SK-N-SH treated with all-trans-retinoic acid at 6 μM for 48 hours (cell line): ENCODE data around the gene ZNF518A.

Source experiments
- ATAC-seq: fragments of 200-7000 bp; cut with Tn5 transposase; 3 replicates; pipeline ENCODE4 v1.9.1; 2020; ENCODE audit warnings: mild to moderate bottlenecking, moderate library complexity
- ARNTL ChIP-seq: fragments of 450-650 bp; formaldehyde crosslinking; IDR thresholded peaks from 2 replicates; pipeline ENCODE4 v1.5.0; 2020; ENCODE audit warnings: low read depth, mild to moderate bottlenecking, moderate library complexity, borderline replicate concordance
- BACH2 ChIP-seq: fragments of 250-450 bp; sonication (Bioruptor Pico); IDR thresholded peaks from 2 replicates; pipeline ENCODE4 v1.9.0; 2021; ENCODE audit warnings: mild to moderate bottlenecking, borderline replicate concordance
- CSDC2 ChIP-seq: fragments of 250-450 bp; sonication (Bioruptor Pico); IDR thresholded peaks from 2 replicates; pipeline ENCODE4 v1.5.0; 2020; ENCODE audit warnings: mild to moderate bottlenecking, moderate library complexity
- GLIS3 ChIP-seq: fragments of 250-450 bp; sonication (Bioruptor Pico); IDR thresholded peaks from 2 replicates; pipeline ENCODE4 v1.5.0; 2020; ENCODE audit warnings: mild to moderate bottlenecking, moderate library complexity
- ISL1 ChIP-seq: fragments of 250-450 bp; sonication (Bioruptor Pico); IDR thresholded peaks from 2 replicates; pipeline ENCODE4 v2.1.2; 2022; ENCODE audit warnings: mild to moderate bottlenecking, moderate library complexity
- OSR1 ChIP-seq: fragments of 250-450 bp; sonication (Bioruptor Pico); IDR thresholded peaks from 2 replicates; pipeline ENCODE4 v1.8.0; 2022; ENCODE audit warnings: moderate library complexity, mild to moderate bottlenecking, inconsistent platforms
- PPARA ChIP-seq: fragments of 250-450 bp; sonication (Bioruptor Pico); IDR thresholded peaks from 2 replicates; pipeline ENCODE4 v1.5.0; 2020; ENCODE audit warnings: mild to moderate bottlenecking, borderline replicate concordance
- RARB ChIP-seq: fragments of 250-450 bp; sonication (Bioruptor Pico); IDR thresholded peaks from 2 replicates; pipeline ENCODE4 v1.8.0; 2021; ENCODE audit warnings: mild to moderate bottlenecking, moderate library complexity
- SNAI2 ChIP-seq: fragments of 250-450 bp; sonication (Bioruptor Pico); IDR thresholded peaks from 2 replicates; pipeline ENCODE4 v1.5.0; 2020; ENCODE audit warnings: mild to moderate bottlenecking, moderate library complexity
- TCF4 ChIP-seq: fragments of 250-450 bp; sonication (Bioruptor Pico); IDR thresholded peaks from 2 replicates; pipeline ENCODE4 v1.8.0; 2021; ENCODE audit warnings: mild to moderate bottlenecking, moderate library complexity, borderline replicate concordance
- TOX ChIP-seq: fragments of 250-450 bp; sonication (Bioruptor Pico); IDR thresholded peaks from 2 replicates; pipeline ENCODE4 v1.8.0; 2021; ENCODE audit warnings: mild to moderate bottlenecking, moderate library complexity, borderline replicate concordance
- TSHZ2 ChIP-seq: fragments of 250-450 bp; sonication (Bioruptor Pico); IDR thresholded peaks from 2 replicates; pipeline ENCODE4 v1.5.0; 2020; ENCODE audit warnings: mild to moderate bottlenecking, moderate library complexity
- ZFP3 ChIP-seq: fragments of 250-450 bp; sonication (Bioruptor Pico); IDR thresholded peaks from 2 replicates; pipeline ENCODE4 v1.5.0; 2020; ENCODE audit warnings: mild to moderate bottlenecking, moderate library complexity
- ZFP30 ChIP-seq: fragments of 450-650 bp; formaldehyde crosslinking; IDR thresholded peaks from 2 replicates; pipeline ENCODE4 v1.5.0; 2022; ENCODE audit warnings: mild to moderate bottlenecking, moderate library complexity
- ZNF565 ChIP-seq: fragments of 450-650 bp; formaldehyde crosslinking; conservative IDR thresholded peaks from 2 replicates; pipeline ENCODE4 v1.5.0; 2020; ENCODE audit warnings: low read depth, mild to moderate bottlenecking, moderate library complexity
- ZNF70 ChIP-seq: fragments of 450-650 bp; formaldehyde crosslinking; IDR thresholded peaks from 2 replicates; pipeline ENCODE4 v1.5.0; 2020; ENCODE audit warnings: mild to moderate bottlenecking, moderate library complexity
- ZNF8 ChIP-seq: fragments of 450-650 bp; formaldehyde crosslinking; IDR thresholded peaks from 2 replicates; pipeline ENCODE4 v1.5.0; 2020; ENCODE audit warnings: mild to moderate bottlenecking, moderate library complexity
- TF ChIP-seq, protein P1 (sequence below): fragments of 250-450 bp; sonication (Bioruptor Pico); IDR thresholded peaks from 2 replicates; pipeline ENCODE4 v1.5.1; 2020; ENCODE audit warnings: low read depth, mild to moderate bottlenecking, moderate library complexity
- TF ChIP-seq, protein P2 (sequence below): fragments of 250-450 bp; sonication (Bioruptor Pico); IDR thresholded peaks from 2 replicates; pipeline ENCODE4 v1.5.1; 2021; ENCODE audit warnings: mild to moderate bottlenecking, moderate library complexity
- TF ChIP-seq, protein P3 (sequence below): fragments of 250-450 bp; sonication (Bioruptor Pico); IDR thresholded peaks from 2 replicates; pipeline ENCODE4 v1.8.0; 2021; ENCODE audit warnings: low read depth, mild to moderate bottlenecking, moderate library complexity, borderline replicate concordance

ZNF518A gene

GRCh38 chr10:96124230-96125141 lies 5.6 kb upstream of the ZNF518A start:
- TF ChIP-seq BACH2 (CRISPR knock-in tag) = no peak
- TF ChIP-seq ZNF70 (CRISPR knock-in tag) = no peak
- TF ChIP-seq ZNF8 = no peak
- no peak for TF ChIP-seq TOX (CRISPR knock-in tag)
- TF ChIP-seq ZFP30 (CRISPR knock-in tag) = no peak
- TF ChIP-seq ZFP3 (CRISPR knock-in tag) = no peak
- TF ChIP-seq, protein P1, sequence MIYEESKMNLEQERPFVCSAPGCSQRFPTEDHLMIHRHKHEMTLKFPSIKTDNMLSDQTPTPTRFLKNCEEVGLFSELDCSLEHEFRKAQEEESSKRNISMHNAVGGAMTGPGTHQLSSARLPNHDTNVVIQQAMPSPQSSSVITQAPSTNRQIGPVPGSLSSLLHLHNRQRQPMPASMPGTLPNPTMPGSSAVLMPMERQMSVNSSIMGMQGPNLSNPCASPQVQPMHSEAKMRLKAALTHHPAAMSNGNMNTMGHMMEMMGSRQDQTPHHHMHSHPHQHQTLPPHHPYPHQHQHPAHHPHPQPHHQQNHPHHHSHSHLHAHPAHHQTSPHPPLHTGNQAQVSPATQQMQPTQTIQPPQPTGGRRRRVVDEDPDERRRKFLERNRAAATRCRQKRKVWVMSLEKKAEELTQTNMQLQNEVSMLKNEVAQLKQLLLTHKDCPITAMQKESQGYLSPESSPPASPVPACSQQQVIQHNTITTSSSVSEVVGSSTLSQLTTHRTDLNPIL (CRISPR knock-in tag) = no peak
- no peak for TF ChIP-seq CSDC2 (CRISPR knock-in tag)
- no peak for TF ChIP-seq TSHZ2 (CRISPR knock-in tag)
- TF ChIP-seq SNAI2 (CRISPR knock-in tag) = no peak
- no peak for TF ChIP-seq OSR1 (CRISPR knock-in tag)
- TF ChIP-seq RARB (CRISPR knock-in tag) = no peak
- no peak for TF ChIP-seq ZNF565 (CRISPR knock-in tag)
- TF ChIP-seq ISL1 (CRISPR knock-in tag) = no peak
- no peak for TF ChIP-seq GLIS3 (CRISPR knock-in tag)
- TF ChIP-seq ARNTL = no peak
- TF ChIP-seq, protein P2, sequence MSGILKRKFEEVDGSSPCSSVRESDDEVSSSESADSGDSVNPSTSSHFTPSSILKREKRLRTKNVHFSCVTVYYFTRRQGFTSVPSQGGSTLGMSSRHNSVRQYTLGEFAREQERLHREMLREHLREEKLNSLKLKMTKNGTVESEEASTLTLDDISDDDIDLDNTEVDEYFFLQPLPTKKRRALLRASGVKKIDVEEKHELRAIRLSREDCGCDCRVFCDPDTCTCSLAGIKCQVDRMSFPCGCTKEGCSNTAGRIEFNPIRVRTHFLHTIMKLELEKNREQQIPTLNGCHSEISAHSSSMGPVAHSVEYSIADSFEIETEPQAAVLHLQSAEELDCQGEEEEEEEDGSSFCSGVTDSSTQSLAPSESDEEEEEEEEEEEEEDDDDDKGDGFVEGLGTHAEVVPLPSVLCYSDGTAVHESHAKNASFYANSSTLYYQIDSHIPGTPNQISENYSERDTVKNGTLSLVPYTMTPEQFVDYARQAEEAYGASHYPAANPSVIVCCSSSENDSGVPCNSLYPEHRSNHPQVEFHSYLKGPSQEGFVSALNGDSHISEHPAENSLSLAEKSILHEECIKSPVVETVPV (CRISPR knock-in tag) = no peak
- TF ChIP-seq TCF4 = no peak
- TF ChIP-seq PPARA (CRISPR knock-in tag) = no peak

DNA sequence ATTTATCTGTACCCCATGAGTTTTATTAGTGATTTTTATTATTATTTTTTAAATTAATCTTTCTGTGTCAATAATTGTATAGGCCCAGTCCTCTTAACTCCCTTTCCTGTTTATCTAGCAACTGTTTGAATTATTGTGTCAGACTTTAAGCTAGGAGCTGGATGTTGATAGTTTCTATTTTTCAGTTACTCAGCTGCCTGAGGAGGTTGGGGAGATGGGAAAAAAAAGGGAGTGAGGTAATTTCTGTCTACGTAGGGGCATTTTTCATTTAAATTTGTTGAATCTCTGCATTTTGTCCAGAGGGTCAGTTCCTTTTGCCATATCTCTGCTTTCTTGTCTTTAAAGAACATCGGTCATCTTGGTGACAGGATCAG lies 5.0 kb upstream of the ZNF518A start:
- ATAC-seq = no peak
- TF ChIP-seq, protein P3, sequence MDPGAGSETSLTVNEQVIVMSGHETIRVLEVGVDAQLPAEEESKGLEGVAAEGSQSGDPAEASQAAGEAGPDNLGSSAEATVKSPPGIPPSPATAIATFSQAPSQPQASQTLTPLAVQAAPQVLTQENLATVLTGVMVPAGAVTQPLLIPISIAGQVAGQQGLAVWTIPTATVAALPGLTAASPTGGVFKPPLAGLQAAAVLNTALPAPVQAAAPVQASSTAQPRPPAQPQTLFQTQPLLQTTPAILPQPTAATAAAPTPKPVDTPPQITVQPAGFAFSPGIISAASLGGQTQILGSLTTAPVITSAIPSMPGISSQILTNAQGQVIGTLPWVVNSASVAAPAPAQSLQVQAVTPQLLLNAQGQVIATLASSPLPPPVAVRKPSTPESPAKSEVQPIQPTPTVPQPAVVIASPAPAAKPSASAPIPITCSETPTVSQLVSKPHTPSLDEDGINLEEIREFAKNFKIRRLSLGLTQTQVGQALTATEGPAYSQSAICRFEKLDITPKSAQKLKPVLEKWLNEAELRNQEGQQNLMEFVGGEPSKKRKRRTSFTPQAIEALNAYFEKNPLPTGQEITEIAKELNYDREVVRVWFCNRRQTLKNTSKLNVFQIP (CRISPR knock-in tag) = no peak
- TF ChIP-seq, protein P1 (CRISPR knock-in tag) = no peak
- no peak for TF ChIP-seq TOX (CRISPR knock-in tag)
- no peak for TF ChIP-seq ZFP3 (CRISPR knock-in tag)
- TF ChIP-seq ISL1 (CRISPR knock-in tag) = no peak
- no peak for TF ChIP-seq ZNF565 (CRISPR knock-in tag)
- no peak for TF ChIP-seq BACH2 (CRISPR knock-in tag)
- no peak for TF ChIP-seq PPARA (CRISPR knock-in tag)
- TF ChIP-seq, protein P2 (CRISPR knock-in tag) = no peak
- TF ChIP-seq ARNTL = no peak

More at GRCh38 chr10:96124230-96125141, 5.6 kb upstream of the ZNF518A start:
- ATAC-seq = peak; percentile 49; the same call in 2 of the 3 replicates
